Neutrophil (primary cell): ENCODE results near the gene ZNF410.

Source experiments
- H3K27ac ChIP-seq: fragments of 200-600 bp; sonication (generic); 2 replicates; pipeline ENCODE4 v1.5.1; 2016; ENCODE audit warnings: mild to moderate bottlenecking, moderate library complexity
- H3K27me3 ChIP-seq: fragments of 200-600 bp; sonication (generic); 2 replicates; pipeline ENCODE4 v1.6.0; 2016; ENCODE audit warnings: mild to moderate bottlenecking
- H3K36me3 ChIP-seq: fragments of 200-600 bp; sonication (generic); 2 replicates; pipeline ENCODE4 v1.5.1; 2017
- H3K4me1 ChIP-seq, 2 experiments: fragments of 200-600 bp in 1 of 2; sonication (generic) in 1 of 2; 1 replicate in 1 of 2; 2 replicates in 1 of 2; pipeline versions ENCODE4 v1.5.1 to v1.6.1; 2013 to 2016; ENCODE audit warnings: low read depth in 1 of 2, low read length in 1 of 2, mild to moderate bottlenecking in 1 of 2, moderate library complexity in 1 of 2; ENCODE audit not compliant: control insufficient read depth in 1 of 2, insufficient read depth in 1 of 2
- H3K4me3 ChIP-seq, 2 experiments: fragments of 200-600 bp in 1 of 2; sonication (generic) in 1 of 2; 1 replicate in 1 of 2; 2 replicates in 1 of 2; pipeline ENCODE4 v1.5.1; 2013 to 2016; ENCODE audit warnings: low read depth in 1 of 2, low read length in 1 of 2, mild to moderate bottlenecking in 1 of 2, moderate library complexity in 1 of 2
- H3K9me3 ChIP-seq: fragments of 200-600 bp; sonication (generic); 2 replicates; pipeline ENCODE4 v1.5.1; 2016
- TF ChIP-seq, protein P1 (sequence below): fragments of 200-600 bp; sonication (generic); IDR thresholded peaks from 2 replicates; pipeline ENCODE4 v1.5.1; 2016; ENCODE audit warnings: antibody characterized with exemption

Gene ZNF410

DNA sequence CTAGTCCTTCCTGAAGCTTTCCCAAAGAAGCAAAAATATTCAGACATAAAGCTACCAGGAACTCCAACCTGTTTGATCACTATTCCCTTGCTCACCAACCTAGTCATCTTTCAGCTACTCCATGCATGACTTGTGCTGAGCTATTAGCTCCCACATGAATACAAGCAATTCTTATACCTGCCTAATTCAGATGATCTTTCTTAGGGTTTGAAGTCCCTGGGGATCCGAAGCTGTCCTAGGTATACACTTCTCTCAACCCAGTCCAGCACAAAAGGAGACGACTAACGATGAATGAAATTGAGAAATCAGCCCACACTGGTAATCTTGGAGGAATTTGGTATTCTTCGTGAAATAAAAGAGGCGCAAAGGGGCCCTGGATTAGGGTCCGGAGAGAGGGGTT is 35.7 kb upstream of the ZNF410 start:
- peaks cover 18% of the 10 kb centered on the region in 2 experiments for H3K4me1 ChIP-seq
- H3K4me3 ChIP-seq, result peak overlapping the region; percentile 64 to 73
- TF ChIP-seq, protein P1, sequence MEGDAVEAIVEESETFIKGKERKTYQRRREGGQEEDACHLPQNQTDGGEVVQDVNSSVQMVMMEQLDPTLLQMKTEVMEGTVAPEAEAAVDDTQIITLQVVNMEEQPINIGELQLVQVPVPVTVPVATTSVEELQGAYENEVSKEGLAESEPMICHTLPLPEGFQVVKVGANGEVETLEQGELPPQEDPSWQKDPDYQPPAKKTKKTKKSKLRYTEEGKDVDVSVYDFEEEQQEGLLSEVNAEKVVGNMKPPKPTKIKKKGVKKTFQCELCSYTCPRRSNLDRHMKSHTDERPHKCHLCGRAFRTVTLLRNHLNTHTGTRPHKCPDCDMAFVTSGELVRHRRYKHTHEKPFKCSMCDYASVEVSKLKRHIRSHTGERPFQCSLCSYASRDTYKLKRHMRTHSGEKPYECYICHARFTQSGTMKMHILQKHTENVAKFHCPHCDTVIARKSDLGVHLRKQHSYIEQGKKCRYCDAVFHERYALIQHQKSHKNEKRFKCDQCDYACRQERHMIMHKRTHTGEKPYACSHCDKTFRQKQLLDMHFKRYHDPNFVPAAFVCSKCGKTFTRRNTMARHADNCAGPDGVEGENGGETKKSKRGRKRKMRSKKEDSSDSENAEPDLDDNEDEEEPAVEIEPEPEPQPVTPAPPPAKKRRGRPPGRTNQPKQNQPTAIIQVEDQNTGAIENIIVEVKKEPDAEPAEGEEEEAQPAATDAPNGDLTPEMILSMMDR, result no peak
- H3K9me3 ChIP-seq, result no peaks in the 10 kb centered on the region
- no peaks in the 10 kb centered on the region for H3K27me3 ChIP-seq
- H3K36me3 ChIP-seq, result no peaks in the 10 kb centered on the region
- H3K27ac ChIP-seq, result no peak overlapping the region

DNA sequence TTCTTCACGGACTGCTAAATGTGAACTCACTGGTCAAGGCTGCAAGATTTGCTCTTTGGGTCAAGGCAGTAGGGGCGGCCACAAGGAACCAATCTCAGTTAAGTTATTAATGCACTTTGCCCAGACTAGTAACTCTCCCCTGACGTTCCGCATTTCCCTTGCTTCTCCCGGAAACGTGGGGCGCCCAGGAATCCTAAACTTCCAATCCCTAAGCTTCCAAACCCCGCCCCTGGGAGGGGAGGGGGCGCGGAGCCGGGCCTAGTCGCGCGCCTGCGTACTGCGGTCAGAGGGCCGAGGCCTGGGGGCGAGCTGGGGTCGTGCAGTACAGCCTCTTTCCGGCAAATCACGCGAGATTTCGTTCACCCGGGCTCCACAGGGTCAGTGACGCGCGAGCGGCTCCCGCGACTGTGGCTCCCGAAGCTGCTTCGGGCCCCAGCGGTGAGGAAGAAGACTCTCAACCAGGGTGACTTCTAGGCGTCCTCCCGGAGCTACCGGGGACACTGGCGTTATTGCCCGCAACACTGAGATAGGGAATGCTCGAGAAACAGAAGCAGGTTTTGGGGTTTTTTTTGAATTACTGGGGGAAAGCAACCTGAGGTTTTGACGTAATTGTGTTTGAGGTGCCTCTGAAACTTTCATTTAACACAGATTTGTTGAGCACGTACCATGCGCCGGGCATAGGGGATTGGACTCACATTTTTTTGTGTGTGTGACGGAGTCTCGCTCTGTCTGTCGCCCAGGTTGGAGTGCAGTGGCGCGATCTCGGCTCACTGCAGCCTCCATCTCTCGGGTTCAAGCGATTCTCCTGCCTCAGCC is 34.9 kb upstream of the ZNF410 start, which contains the start of gene PTGR2:
Gene PTGR2, plus strand, starts transcription at position 265 of the 816 bp plus-strand sequence. CDS start 7,032 bp downstream, outside the sequence.
- no peaks in the 10 kb centered on the region for H3K27me3 ChIP-seq
- peak within 1 kb of the TSS; percentile 64 to 73 for H3K4me3 ChIP-seq
- H3K27ac ChIP-seq, result peak within 1 kb of the TSS; percentile 64

DNA sequence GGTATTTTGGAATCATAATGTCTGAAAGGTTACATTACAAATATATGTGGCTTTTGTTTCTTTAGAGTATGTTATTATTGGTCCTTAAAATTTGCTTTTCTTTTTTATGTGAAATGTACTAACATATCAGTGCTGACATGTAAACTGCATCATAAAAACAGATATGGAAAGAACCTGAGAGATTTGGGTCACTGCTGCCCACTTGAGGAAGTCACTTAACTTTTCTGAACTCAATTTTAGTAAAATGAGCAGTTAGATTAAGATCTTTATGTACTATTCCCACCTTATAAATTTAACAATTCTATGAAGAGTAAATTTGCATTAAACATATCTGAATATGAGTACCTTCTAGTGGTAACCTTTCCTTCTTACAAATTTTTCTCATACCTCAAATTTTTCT is 27.5 kb upstream of the ZNF410 start:
- Histone ChIP-seq H3K36me3 (no peaks in the 10 kb centered on the region), H3K9me3 (no peaks in the 10 kb centered on the region), H3K4me3 (no peak overlapping the region), H3K27ac (no peak overlapping the region), H3K27me3 (no peaks in the 10 kb centered on the region), H3K4me1 (peaks cover 0 to 5% of the 10 kb centered on the region in 2 experiments)
- TF ChIP-seq, protein P1, result no peak

More for the DNA sequence above, 34.9 kb upstream of the ZNF410 start, which contains the start of gene PTGR2:
- Histone ChIP-seq H3K36me3 (no peaks in the 10 kb centered on the region), H3K4me1 (peaks cover 18% of the 10 kb centered on the region in 2 experiments), H3K9me3 (no peaks in the 10 kb centered on the region)
- TF ChIP-seq, protein P1, result no peak

DNA sequence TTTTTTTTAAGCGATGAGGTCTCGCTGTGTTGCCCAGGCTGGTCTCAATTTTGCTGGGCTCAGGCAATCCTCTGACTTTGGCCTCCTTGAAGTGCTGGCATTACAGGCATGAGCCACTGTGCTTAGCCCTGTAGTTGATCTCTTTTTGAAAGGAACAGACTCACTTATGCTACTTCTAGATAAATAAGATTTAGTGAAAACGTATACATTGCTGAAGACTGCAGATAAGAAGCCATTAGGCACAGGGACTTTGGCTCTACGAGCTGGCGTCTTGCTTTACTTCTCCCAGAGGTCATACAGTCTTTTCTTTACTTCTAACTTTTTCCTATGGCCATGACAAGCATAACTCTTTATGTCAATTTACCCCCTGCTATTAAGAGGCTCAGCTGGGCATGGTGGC is 25.6 kb upstream of the ZNF410 start:
- peaks cover 0 to 5% of the 10 kb centered on the region in 2 experiments for H3K4me1 ChIP-seq
- TF ChIP-seq, protein P1, result no peak

DNA sequence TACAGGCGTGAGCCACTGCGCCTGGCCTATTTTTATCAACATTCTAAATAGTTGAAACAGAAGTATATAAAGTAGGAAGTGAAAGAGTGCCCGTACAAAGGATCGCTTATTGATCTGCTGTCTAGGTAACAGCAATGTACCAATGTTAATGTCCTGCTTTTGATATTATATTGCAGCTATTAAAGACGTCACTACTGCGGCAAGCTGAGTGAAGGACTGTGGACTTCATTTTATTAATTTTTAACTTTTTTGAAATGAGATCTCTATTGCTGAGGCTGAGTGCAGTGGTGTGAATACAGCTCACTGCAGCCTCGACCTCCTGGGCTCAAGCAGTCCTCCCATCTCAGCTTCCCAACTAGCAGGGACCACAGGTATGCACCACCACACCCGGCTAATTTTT is 24.2 kb upstream of the ZNF410 start:
- peaks cover 0 to 5% of the 10 kb centered on the region in 2 experiments for H3K4me1 ChIP-seq
- TF ChIP-seq, protein P1, result no peak

More for the DNA sequence above, 25.6 kb upstream of the ZNF410 start:
- Histone ChIP-seq H3K27me3 (no peaks in the 10 kb centered on the region), H3K36me3 (no peaks in the 10 kb centered on the region), H3K9me3 (no peaks in the 10 kb centered on the region), H3K4me3 (no peak overlapping the region), H3K27ac (no peak overlapping the region)

More for the DNA sequence above, 24.2 kb upstream of the ZNF410 start:
- no peaks in the 10 kb centered on the region for H3K9me3 ChIP-seq
- no peak overlapping the region for H3K4me3 ChIP-seq
- H3K36me3 ChIP-seq, result no peaks in the 10 kb centered on the region
- no peaks in the 10 kb centered on the region for H3K27me3 ChIP-seq
- no peak overlapping the region for H3K27ac ChIP-seq
